HG03280 (cell line): ENCODE results near the gene KRT76.
"Not testable (repeated sequence)": the region's sequence is repeated elsewhere in the genome, so short reads cannot be mapped to it uniquely, and the experiment has no call there.

Experiments used
- ATAC-seq: cut with Tn5 transposase; IDR thresholded peaks from one replicate; pipeline ENCODE4 v1.9.1; 2021; ENCODE audit warnings: mild to moderate bottlenecking, moderate library complexity; ENCODE audit not compliant: unreplicated experiment

KRT76 gene

GRCh38 chr12:52765702-52766101, 11.4 kb downstream of the KRT76 start:
- no peak for ATAC-seq

DNA sequence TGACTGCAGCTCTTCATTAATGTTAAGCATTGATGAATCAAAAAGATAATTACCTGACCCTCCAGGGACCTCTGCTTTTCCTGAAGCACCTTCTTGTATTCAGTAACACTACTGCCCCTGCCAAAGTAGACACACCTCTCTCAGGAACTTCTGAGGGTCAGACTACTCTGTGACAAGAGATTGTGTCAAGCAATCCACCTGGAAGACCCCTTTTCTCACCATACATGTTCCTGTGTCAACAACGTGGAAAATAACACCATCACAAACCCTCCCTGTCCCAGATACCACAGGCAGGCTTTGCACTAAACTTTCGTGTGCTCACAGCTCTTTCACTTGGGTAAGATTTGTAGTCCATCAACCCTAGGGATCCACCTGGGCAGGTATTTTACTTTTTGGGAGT, 13.2 kb downstream of the KRT76 start:
- ATAC-seq = no peak

DNA sequence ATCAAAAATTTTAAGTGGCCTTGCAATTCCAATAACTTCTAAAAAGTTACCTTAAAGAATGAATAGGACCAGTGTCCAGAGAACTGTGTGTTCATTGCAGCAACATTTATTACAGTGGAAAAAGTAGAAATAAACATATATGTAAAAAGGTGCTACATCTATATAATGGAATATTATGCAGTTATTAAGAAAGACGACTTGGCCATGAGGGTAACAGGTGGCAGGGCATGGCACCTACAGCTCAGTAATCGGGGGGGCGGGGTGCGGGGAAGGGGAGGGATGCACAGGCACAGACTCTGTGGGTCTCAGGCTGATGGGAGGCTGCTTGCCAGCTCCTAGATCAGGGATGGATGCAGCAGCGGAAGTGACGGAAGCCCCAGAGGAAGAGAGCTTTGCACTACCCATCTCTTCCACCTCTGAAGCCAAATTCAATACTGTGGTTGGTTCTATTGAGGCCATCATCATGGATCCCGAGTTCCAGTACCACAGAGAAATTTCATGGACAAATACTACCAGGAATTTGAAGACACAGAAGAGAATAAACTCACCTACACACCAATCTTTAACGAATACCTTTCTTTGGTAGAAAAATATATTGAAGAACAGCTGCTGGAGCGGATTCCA, 14.0 kb downstream of the KRT76 start:
- ATAC-seq = no peak

DNA sequence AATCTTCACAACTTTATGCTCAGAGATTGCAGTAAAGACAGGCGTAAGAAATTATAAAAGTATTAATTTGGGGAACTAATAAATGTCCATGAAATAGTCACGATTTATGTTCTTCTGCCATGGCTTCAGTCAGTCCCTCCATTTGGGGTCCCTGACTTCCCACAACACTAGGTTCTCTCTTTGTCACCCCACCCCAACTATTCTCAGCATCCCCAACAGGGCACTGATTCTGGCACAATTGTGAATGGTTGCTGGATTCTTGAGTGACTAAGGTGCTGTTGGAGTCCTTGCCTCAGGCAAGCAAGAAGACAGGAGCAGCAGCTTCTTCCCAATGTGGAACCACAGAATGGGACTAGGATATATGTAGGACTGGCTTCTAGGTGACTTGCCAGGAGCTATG, 15.3 kb downstream of the KRT76 start:
- no peak for ATAC-seq

- ATAC-seq = not testable (repeated sequence)
These were observed 15.9 kb downstream of the KRT76 start for GRCh38 chr12:52761218-52761617.

- ATAC-seq = no peak
These were observed 16.5 kb downstream of the KRT76 start for GRCh38 chr12:52760623-52761022.

DNA sequence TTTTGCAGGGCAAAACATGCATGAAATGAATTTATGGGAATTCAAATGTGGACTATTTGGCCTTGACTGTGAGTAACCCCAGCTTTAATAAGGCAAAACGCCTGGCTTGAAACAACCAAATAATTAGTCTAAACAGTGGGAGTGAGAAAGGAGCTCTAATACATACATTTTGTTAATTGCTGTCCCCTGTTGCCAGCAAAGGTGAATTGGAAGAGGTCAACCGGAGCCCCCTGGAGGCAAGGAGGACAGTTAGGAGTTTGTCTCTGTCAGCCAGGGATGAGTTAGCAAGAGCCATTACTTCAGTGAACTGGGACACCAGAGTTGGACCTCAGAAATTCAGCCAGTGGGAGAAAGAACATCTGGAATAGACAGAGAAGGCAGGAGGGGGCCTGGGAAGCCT, 17.4 kb downstream of the KRT76 start:
- ATAC-seq = no peak

- no peak for ATAC-seq
These were observed 17.9 kb downstream of the KRT76 start for GRCh38 chr12:52759218-52759617.

DNA sequence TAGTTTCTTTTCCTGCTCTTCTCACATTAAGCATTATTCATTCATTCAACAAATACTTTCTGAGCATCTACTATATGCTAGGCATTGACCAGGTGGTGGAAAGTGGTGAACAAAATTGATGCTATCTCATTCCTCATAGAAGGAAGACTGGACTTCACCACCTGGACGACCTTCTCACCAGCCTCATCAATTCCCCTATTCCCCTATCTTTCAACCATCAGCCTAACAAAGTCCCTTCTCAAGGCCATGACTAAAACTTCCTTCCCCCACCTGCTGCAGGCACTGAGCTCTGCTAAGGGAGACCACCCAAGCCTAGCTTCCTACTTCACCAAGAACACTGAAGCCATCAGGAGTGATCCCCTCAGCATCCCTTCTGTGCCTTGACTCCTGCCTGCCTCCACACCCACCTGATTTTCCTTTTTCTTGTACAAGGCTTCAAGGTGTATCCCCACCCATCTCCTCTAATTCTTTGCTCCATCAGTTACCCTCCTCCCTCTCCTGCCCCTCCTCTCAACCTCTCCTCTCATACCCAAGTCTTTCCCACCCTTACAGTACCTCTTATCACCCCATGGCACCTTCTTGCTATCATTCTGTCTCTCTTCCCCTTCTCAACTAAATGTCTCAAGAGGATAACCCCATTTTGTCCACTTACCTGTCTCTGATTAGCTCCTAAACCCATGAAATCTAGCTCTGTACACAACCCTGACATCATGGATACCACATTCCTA, 19.5 kb downstream of the KRT76 start:
- no peak for ATAC-seq

GRCh38 chr12:52756281-52756960, 20.7 kb downstream of the KRT76 start:
- ATAC-seq = no peak

- no peak for ATAC-seq
These were observed 21.6 kb downstream of the KRT76 start for GRCh38 chr12:52755533-52755932.

GRCh38 chr12:52754135-52754534, 23.0 kb downstream of the KRT76 start:
- no peak for ATAC-seq

DNA sequence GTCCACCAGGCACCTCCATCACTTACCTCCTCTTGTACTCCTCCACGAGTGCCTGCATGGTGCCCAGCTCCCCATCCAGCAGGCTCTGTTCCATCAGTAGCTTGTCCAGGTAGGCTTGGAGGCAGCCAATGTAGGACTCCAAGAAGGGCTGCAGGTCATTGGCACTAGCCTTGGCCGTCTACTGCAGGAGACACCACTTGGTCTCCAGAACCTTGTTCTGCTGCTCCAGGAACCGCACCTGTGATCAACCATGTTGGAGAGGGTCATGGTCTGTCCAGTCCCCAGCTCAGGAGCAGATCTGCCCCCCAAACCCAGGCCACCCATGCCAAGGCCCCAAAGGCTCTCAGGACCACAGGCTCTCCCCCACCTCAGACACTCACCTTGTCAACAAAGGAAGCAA, 23.9 kb downstream of the KRT76 start:
- no peak for ATAC-seq

- no peak for ATAC-seq
These were observed 24.6 kb downstream of the KRT76 start for GRCh38 chr12:52752516-52752915.

DNA sequence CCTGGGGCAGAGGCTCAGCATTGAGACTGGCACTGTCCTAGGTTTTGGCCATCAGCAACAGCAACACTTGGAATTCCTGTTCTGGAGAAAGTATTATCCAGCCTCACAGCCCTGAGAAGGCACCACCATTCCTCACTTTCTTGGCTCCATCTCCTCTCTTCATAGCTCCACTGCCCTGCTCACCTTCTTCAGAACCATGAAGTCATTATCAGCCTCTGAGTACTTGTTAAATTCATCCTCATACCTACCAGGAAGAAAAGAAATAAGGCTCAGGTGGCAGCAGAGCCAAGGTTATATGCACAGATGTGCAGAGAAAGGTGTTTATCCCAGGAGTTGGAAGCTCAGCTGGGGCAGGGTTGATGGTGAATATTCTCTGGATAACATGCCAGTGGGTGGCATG, 25.4 kb downstream of the KRT76 start:
- ATAC-seq = no peak

DNA sequence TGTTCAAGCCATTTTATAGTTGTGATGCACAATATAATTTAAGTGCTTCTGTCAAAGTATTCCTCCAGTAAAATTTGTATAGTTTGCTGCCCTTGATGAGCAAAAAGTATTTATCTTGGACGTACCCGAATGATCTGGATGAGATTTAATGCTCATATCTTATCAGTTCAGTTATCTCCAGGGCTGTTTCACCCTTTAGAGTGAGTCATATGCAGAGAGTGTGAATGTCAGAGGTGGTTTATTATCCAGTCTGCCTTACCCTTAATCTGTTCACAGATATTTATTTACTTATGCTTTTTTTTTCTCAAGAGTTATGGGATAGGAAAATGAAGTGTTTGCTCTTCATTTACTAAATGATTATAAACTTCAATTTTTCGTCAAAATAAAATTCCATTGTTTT, 26.6 kb downstream of the KRT76 start:
- ATAC-seq = not testable (repeated sequence)

- ATAC-seq = no peak
These were observed 27.3 kb downstream of the KRT76 start for GRCh38 chr12:52749827-52750226.

DNA sequence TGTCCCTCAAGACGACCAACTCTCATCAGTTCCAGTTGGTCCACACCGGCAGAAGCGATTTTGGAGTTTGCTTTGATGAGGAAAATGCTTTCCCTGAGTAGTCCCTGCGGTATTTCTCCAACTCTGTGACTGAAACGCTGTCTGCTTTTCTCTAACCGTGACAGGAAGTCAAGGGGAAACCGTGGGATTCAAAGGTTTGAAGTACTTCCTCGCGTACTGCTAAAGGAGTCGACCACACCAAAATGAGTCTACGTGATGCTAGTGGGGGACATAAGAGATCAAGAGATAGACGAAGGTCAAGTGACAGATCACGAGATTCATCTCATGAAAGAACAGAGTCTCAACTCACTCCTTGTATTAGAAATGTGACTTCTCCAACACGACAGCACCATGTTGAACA, 28.6 kb downstream of the KRT76 start:
- ATAC-seq = no peak

DNA sequence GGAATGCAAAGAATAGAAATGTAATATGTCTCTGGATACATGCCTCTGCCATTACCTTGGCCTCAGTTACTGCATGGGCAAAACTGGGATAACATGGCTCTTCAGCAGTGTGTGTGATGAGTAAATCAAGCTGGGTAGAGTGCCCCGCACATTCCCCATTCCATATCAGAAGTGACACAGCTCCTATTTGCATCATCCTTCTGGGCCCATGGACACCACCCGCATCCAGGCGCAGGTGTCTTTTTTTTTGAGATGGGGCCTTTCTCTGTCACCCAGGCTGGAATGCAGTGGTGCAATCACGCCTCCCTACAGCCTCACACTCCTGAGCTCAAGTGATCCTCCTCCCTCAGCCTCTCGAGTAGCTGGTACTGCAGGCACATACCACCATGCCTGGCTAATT, 31.6 kb downstream of the KRT76 start:
- ATAC-seq = no peak

DNA sequence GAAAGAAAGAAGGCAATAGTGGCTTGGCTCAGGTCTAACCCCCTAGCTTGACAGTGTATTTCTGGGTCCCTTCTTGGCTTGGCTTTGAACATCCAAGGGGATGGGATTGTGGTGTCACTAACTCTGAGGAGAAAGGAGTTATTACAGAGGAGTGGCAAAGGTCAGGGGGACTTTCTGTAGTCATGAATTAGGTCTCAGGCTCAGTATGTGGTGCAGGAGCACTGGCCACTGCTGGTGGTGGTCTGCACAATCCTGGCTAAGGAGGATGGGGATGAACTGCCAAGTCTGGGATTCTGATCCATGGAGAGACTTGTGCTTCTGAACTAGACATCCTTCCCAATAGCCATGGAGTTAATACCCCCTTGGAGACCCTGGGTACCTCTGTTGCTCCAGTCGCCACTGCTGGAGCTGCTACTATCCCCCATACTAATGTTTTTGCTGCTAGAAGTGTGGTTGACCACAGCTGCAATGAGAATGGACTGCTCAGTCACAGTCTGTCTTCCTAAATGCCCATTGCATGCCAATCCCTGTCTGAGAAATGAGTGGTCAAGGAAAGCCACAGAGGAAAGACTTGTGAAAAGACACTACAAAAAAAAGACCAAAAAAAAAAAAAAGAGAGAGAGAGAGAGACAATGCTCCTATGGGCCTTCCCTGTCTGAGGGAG, 32.5 kb downstream of the KRT76 start:
- ATAC-seq = no peak

DNA sequence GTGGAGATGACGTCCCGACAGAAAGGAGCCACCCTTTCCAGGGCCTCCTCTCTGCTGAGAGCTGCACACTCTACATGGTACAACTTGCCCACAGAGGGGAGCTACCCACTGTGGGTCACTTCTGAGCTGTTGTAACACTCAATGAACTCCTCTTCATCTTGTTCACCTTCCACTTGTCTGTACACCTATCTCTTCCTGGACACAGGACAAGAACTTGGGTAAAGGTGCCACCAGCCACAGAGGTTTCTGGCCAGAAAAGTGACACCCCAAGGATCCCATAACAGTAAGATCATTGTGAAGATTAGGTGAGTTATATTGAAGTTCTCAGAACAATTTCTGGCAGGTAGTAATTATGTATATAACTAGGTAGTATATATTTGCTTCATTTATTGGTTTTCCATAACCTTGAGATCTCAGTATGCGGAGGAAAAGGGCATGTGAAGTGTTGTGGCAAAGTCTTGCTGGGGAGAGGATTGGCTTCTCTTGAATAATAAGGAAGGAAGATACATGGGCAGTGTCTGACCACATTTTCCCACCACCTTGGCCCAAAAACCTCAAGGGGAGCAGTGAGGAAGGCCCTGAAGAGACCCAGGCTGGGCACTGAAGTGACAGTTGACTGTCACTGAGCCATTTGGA, 34.2 kb downstream of the KRT76 start:
- ATAC-seq = no peak
